HL-60 (cell line): ENCODE data around the gene SIL1.
"Not testable (repeated sequence)": the region's sequence is repeated elsewhere in the genome, so short reads cannot be mapped to it uniquely, and the experiment has no call there.

ENCODE experiments used
- DNase-seq, 2 experiments: peaks; one replicate each; pipeline ENCODE4 v3.0.0-alpha.2; 2010 to 2020; ENCODE audit warnings: low read depth in 1 of 2, low spot score in 1 of 2
- H3K27ac ChIP-seq: fragments of 250-450 bp; sonication (Bioruptor Pico); replicated peaks from 2 replicates; pipeline ENCODE4 v1.5.1; 2020; ENCODE audit warnings: mild to moderate bottlenecking, moderate library complexity
- H3K27me3 ChIP-seq: fragments of 250-450 bp; sonication (Bioruptor Pico); 2 replicates; pipeline ENCODE4 v1.5.1; 2021; ENCODE audit warnings: mild to moderate bottlenecking, moderate library complexity; ENCODE audit not compliant: insufficient read depth, poor library complexity, severe bottlenecking
- H3K4me3 ChIP-seq: replicated peaks from 2 replicates; pipeline ENCODE4 v1.5.1; 2011; ENCODE audit warnings: mild to moderate bottlenecking, control low read depth, low read length; ENCODE audit not compliant: insufficient read depth
- GABPA ChIP-seq: IDR thresholded peaks from 2 replicates; pipeline ENCODE4 v1.6.1; 2012; ENCODE audit warnings: low read depth
- POLR2AphosphoS5 ChIP-seq: IDR thresholded peaks from 2 replicates; pipeline ENCODE4 v1.6.1; 2012; ENCODE audit warnings: low read depth
- SPI1 ChIP-seq: IDR thresholded peaks from 2 replicates; pipeline ENCODE4 v1.6.1; 2012; ENCODE audit warnings: low read depth, mild to moderate bottlenecking, borderline replicate concordance
- TF ChIP-seq, protein P1 (sequence below): IDR thresholded peaks from one replicate; pipeline ENCODE4 v1.5.1; 2011; ENCODE audit warnings: low read length, control low read depth, inconsistent platforms; ENCODE audit not compliant: insufficient read depth
- TF ChIP-seq, protein P2 (sequence below): IDR thresholded peaks from 2 replicates; pipeline ENCODE4 v1.6.1; 2012; ENCODE audit warnings: low read depth; ENCODE audit not compliant: insufficient replicate concordance

Gene SIL1

DNA sequence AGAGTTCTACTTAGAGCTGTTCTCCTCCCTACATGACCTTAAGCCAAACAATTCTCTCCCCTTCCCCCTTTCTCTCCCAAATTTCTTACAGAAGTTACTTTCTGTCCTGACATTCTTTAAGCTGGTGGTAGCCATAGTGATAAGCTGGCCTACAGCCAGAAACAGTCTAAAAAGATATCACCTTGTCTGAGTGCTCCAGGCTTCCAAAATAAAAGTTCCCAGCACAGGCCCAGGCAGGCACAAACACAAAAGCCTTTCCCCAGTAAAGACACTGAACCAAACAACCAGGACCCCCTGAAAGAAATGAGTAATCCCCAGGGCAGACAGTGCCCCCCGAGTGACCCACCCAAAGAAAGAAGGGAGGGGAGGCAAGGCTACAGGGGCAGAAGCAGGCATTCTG is 19.2 kb downstream of the SIL1 start:
- DNase-seq, result no peak
- no peaks in the 10 kb centered on the region for H3K27me3 ChIP-seq
- H3K27ac ChIP-seq, result no peak overlapping the region
- TF ChIP-seq GABPA (no peak), SPI1 (no peak), POLR2AphosphoS5 (no peak)
- TF ChIP-seq, protein P1, sequence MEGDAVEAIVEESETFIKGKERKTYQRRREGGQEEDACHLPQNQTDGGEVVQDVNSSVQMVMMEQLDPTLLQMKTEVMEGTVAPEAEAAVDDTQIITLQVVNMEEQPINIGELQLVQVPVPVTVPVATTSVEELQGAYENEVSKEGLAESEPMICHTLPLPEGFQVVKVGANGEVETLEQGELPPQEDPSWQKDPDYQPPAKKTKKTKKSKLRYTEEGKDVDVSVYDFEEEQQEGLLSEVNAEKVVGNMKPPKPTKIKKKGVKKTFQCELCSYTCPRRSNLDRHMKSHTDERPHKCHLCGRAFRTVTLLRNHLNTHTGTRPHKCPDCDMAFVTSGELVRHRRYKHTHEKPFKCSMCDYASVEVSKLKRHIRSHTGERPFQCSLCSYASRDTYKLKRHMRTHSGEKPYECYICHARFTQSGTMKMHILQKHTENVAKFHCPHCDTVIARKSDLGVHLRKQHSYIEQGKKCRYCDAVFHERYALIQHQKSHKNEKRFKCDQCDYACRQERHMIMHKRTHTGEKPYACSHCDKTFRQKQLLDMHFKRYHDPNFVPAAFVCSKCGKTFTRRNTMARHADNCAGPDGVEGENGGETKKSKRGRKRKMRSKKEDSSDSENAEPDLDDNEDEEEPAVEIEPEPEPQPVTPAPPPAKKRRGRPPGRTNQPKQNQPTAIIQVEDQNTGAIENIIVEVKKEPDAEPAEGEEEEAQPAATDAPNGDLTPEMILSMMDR, result no peak
- TF ChIP-seq, protein P2, sequence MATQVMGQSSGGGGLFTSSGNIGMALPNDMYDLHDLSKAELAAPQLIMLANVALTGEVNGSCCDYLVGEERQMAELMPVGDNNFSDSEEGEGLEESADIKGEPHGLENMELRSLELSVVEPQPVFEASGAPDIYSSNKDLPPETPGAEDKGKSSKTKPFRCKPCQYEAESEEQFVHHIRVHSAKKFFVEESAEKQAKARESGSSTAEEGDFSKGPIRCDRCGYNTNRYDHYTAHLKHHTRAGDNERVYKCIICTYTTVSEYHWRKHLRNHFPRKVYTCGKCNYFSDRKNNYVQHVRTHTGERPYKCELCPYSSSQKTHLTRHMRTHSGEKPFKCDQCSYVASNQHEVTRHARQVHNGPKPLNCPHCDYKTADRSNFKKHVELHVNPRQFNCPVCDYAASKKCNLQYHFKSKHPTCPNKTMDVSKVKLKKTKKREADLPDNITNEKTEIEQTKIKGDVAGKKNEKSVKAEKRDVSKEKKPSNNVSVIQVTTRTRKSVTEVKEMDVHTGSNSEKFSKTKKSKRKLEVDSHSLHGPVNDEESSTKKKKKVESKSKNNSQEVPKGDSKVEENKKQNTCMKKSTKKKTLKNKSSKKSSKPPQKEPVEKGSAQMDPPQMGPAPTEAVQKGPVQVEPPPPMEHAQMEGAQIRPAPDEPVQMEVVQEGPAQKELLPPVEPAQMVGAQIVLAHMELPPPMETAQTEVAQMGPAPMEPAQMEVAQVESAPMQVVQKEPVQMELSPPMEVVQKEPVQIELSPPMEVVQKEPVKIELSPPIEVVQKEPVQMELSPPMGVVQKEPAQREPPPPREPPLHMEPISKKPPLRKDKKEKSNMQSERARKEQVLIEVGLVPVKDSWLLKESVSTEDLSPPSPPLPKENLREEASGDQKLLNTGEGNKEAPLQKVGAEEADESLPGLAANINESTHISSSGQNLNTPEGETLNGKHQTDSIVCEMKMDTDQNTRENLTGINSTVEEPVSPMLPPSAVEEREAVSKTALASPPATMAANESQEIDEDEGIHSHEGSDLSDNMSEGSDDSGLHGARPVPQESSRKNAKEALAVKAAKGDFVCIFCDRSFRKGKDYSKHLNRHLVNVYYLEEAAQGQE, result no peak
- no peak overlapping the region for H3K4me3 ChIP-seq

DNA sequence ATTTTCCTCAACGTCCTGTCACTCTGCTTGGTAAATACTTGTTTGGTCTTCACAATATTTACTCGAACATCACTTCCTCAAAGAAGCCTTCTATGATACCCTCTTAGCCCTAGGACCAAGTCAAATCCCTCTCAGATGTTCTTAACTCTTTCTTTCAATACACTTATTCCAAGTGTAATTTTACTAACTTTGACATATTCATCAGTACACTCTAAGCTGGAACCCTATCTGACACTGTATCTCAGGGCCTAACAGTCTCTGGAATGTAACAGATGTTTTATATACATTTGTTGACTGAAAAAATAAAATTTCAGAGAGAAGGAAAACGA is 19.6 kb downstream of the SIL1 start:
- no peak for DNase-seq
- TF ChIP-seq POLR2AphosphoS5 (no peak), SPI1 (no peak), GABPA (no peak)
- TF ChIP-seq, protein P2, result no peak
- TF ChIP-seq, protein P1, result no peak
- no peak overlapping the region for H3K4me3 ChIP-seq
- no peaks in the 10 kb centered on the region for H3K27me3 ChIP-seq
- H3K27ac ChIP-seq, result no peak overlapping the region

DNA sequence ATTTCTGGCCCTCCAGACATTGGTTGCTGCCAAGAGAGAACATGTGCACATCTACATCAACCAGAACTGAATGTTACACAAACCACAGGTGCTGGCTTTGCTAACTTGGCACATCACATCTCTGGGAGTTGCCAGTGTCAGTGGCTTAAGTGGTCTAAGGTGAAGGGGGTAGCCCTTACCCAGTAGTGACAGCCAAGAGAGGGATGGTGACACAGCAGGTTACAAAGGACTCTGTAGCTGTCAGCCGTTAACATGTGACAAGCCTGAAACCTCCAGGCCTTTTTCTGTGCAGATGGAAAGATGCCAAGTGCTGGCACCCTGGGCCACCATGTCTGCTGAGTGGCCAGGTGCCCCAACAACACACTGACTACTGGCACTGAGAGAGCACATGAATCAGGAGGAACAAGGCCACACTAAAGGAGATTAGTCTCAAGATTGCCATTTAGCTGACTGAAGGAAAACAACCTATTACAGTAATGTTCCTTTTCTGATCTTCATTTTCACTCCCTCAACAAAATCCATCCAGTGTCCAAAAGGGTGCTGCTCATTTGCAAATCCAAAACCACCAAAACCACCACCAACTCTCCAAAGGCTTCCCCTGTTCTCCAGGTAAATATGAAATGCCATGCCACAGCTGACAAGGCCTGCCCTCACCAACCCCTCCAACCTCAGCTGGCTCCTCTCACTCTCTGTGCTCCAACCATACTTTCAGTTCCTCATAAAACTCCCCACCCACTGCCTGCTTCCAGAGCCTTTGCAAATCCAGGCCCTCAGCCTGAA is 20.2 kb downstream of the SIL1 start:
- Histone ChIP-seq H3K27me3 (no peaks in the 10 kb centered on the region), H3K27ac (no peak overlapping the region), H3K4me3 (no peak overlapping the region)
- TF ChIP-seq, protein P2, result no peak
- TF ChIP-seq, protein P1, result no peak
- TF ChIP-seq GABPA (no peak), SPI1 (no peak), POLR2AphosphoS5 (no peak)
- no peak for DNase-seq

DNA sequence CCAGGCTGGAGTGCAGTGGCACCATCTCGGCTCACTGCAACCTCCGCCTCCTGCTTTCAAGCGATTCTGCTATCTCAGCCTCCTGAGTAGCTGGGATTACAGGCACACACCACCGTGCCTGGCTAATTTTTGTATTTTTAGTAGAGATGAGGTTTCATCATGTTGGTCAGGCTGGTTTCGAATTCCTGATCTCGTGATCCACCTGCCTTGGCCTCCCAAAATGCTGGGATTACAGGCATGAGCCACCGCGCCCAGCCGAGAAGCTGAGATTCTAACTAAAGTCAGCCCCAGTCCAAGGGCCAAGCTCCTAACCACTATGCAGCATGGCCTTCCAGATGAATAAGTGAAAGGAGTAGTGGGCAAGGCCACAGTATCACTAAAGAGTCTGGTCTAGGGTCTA is 20.9 kb downstream of the SIL1 start:
- H3K27ac ChIP-seq, H3K27me3 ChIP-seq, DNase-seq, H3K4me3 ChIP-seq: not testable (repeated sequence)

DNA sequence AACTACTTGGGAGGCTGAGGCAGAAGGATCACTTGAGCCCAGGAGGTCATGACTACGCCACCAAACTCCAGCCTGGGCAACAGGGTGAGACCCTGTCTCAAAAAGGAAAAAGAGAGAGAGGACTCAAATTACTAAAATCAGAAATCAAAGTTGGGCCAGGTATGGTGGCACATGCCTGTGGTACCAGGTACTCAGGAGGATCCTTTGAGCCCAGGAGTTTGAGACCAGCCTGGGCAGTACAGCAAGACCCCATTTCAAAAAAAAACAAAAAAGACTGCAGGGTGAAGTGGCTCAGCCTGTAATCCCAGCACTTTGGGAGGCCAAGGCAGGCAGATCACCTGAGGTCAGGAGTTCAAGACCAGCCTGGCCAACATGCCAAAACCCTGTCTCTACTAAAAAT is 23.8 kb downstream of the SIL1 start:
- not testable (repeated sequence) for H3K4me3 ChIP-seq

More for the DNA sequence above, 23.8 kb downstream of the SIL1 start:
- not testable (repeated sequence) for H3K27me3 ChIP-seq, DNase-seq, H3K27ac ChIP-seq
